ENCODE measurements around the gene ALKBH3. TPM values are rescaled to one million over a fixed set of nuclear protein-coding genes. Genes with fewer than 3 reads are reported as not detected.

Gene ALKBH3
- total RNA-seq, 1 donor, result 36.7 TPM

- DNase-seq (ENCODE audit: low read depth), result no peak
- H3K4me3 ChIP-seq (ENCODE audit: low read depth, low read length), result peak overlapping the region; percentile 28
- TF ChIP-seq CTCF (IDR thresholded peaks at IDR 0.05; ENCODE audit: insufficient read depth, low read length), result no peak
Observed at GRCh38 chr11:43943931-43944751, 63.5 kb downstream of the ALKBH3 start.

DNA sequence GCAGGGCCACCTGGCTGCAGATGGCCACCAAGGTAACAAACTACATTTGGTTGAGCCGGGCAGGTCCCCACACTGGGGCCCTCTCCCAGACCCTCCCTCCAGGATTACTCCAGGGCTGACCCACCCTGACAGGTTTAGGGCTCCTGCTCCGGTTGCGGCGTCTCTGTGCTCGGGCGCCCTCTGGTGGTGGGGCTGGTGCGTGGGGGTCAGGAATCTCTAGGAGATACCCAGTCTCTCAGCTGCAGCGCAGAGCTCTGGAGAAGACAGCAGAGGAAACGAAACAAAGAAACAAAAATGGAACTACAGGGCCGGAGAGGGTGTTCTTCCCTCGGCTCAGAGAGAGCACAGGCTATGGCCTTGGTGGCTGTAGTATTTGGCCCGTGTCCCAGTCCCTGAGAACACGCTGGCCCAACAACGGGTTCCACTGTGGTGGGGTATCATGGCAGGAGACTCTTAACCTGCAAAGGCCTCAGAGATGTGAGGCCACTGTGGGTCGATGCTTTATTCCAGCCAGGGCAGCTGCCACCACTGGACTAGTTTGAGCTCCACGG is 64.2 kb downstream of the ALKBH3 start:
- TF ChIP-seq CTCF (IDR thresholded peaks at IDR 0.05; ENCODE audit: insufficient read depth, low read length), result peak; percentile 67
- DNase-seq (ENCODE audit: low read depth), result no peak
- H3K4me3 ChIP-seq (ENCODE audit: low read depth, low read length), result no peak overlapping the region

DNA sequence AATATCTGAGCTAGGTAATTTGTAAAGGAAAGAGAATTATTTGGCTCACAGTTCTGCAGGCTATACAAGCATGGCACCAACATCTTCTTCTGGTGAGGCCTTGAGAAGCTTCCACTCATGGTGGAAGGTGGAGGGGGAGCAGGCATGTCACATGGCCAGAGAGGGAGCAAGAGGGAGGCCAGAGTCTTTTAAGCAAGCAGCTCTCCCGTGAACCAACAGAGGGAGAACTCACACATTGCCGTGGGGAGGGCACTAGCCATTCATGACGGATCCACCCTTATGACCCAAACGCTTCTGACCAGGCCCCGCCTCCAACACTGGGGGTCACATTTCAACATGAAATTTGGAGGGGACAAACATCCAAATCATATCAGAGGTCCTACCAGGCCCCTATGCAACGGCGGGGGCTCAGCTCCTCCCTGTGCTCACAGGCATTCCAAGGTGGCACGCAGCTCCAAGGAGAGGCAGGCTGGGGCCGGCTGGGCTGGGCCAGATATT is 66.4 kb downstream of the ALKBH3 start:
- DNase-seq (ENCODE audit: low read depth), result no peak
- TF ChIP-seq CTCF (IDR thresholded peaks at IDR 0.05; ENCODE audit: insufficient read depth, low read length), result peak; percentile 39
- H3K4me3 ChIP-seq (ENCODE audit: low read depth, low read length), result no peak overlapping the region

GRCh38 chr11:43947815-43948214 is 67.2 kb downstream of the ALKBH3 start:
- no peak for TF ChIP-seq CTCF (IDR thresholded peaks at IDR 0.05; ENCODE audit: insufficient read depth, low read length)
- no peak overlapping the region for H3K4me3 ChIP-seq (ENCODE audit: low read depth, low read length)
- no peak for DNase-seq (ENCODE audit: low read depth)

- no peak overlapping the region for H3K4me3 ChIP-seq (ENCODE audit: low read depth, low read length)
- no peak for DNase-seq (ENCODE audit: low read depth)
- no peak for TF ChIP-seq CTCF (IDR thresholded peaks at IDR 0.05; ENCODE audit: insufficient read depth, low read length)
Observed at GRCh38 chr11:43948341-43949225, 68.0 kb downstream of the ALKBH3 start.

DNA sequence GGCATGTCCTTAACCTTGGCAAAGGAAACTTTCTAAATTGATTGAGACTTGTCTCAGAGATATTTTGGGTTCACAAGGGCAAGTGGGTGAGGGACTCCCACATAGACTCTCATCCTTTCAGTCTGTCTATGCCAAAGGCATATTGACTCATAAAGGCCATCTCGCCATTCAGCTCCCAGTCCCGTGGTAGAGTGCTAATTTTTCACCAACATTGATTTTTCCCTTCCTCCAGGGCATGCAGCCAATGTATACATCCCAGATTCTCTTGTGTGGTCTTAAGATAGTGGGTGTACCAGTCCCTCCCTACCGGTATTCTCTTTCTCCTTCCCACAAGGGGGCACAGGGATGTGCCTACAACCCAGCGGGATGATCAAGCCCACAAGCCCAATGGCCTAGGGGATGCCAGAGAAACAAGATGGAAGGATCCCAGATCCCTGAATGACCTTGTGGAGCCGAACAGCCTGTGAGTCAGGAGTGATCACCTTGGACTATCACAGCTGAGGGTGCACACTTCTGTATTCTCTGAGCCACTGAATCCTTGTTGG is 69.8 kb downstream of the ALKBH3 start:
- H3K4me3 ChIP-seq (ENCODE audit: low read depth, low read length), result no peak overlapping the region
- no peak for TF ChIP-seq CTCF (IDR thresholded peaks at IDR 0.05; ENCODE audit: insufficient read depth, low read length)
- DNase-seq (ENCODE audit: low read depth), result no peak

All from fibroblast of the aortic adventitia (primary cell).